ENCODE measurements around the gene PACS1.
"Not testable (repeated sequence)": the region's sequence is repeated elsewhere in the genome, so short reads cannot be mapped to it uniquely, and the experiment has no call there.

Gene PACS1

DNA sequence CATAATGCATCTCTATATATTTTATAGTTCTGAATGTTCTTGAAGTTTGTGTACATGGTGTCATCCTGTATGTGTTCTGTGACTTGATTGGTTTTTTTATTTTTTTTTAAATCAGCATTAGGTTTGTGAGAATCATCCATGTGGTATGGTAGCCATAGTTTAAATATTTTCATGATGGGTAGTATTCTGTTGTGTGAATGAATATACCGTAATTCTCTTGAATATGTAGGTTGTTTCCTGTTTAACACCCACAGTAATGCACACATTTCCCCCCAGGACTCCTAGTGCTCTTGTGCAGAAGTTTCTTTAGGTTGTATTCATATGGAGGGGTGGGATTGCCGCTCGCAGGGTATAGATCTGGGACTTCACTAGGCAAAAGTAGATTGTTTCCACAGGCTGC lies 2.0 kb downstream of the PACS1 start:
- DNase-seq (ENCODE audit: insufficient read length, low spot score) = no peak
- no peak for FAIRE-seq

GRCh38 chr11:66072518-66072917 lies 2.4 kb downstream of the PACS1 start:
- FAIRE-seq = no peak

DNA sequence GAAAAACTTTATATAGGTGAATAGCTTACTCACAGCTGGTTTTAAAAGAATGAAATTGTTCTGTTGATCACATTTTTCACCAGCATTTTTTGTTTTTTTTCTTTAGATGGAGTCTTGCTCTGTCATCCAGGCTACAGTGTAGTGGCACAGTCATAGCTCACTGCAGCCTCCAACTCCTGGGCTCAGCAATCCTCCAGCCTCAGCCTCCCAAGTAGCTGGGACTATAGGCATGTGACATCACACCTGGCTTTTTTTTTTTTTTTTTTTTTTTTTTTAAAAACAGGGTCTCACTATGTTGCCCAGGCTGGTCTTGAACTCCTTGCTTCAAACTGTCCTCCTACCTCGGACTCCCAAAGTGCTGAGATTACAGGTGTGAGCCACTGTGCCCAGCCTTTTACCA lies 3.6 kb downstream of the PACS1 start:
- no peak for FAIRE-seq
- DNase-seq (ENCODE audit: insufficient read length, low spot score) = no peak

More at GRCh38 chr11:66072518-66072917, 2.4 kb downstream of the PACS1 start:
- DNase-seq (ENCODE audit: insufficient read length, low spot score) = no peak

DNA sequence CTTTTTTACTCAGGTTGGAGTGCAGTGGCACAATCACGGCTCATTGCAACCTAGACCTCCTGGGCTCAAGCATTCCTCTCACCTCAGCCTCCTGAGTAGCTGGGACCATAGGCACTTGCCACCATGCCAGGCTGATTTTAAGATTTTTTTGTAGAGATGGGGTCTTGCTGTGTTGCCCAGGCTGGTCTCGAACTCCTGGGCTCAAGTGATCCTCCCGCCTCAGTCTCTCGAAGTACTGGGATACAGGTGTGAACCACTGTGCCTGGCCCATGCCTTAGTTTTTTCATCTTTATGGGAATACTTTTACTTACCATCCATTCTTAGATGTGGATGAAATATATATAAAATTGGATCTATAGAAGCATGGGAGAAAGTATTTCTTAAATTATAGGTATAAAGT lies 5.2 kb downstream of the PACS1 start:
- FAIRE-seq = no peak
- no peak for DNase-seq (ENCODE audit: insufficient read length, low spot score)

- no peak for DNase-seq (ENCODE audit: insufficient read length, low spot score)
- no peak for FAIRE-seq
Observed at GRCh38 chr11:66076561-66076960, 6.5 kb downstream of the PACS1 start.

DNA sequence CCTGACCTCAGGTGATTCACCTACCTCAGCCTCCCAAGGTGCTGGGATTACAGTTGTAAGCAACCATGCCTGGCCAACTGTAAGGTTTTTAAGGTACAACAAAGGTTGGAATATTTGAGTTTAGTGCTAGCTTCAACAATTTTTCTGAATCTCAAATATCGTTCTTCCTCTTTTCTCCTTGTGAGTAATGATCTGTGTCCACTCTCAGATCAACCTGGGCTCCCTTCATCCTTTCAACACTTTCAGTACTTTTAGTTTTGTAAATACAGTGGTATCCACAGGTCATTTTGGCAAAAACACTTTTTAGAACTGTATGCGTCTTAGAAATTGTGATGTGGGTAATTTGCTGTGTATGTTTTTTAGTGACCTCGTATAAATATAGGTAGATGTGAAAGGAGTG lies 7.9 kb downstream of the PACS1 start:
- DNase-seq (ENCODE audit: insufficient read length, low spot score) (no peak), FAIRE-seq (no peak)

GRCh38 chr11:66078949-66079348 lies 8.9 kb downstream of the PACS1 start:
- FAIRE-seq; DNase-seq (ENCODE audit: insufficient read length, low spot score): not testable (repeated sequence)

DNA sequence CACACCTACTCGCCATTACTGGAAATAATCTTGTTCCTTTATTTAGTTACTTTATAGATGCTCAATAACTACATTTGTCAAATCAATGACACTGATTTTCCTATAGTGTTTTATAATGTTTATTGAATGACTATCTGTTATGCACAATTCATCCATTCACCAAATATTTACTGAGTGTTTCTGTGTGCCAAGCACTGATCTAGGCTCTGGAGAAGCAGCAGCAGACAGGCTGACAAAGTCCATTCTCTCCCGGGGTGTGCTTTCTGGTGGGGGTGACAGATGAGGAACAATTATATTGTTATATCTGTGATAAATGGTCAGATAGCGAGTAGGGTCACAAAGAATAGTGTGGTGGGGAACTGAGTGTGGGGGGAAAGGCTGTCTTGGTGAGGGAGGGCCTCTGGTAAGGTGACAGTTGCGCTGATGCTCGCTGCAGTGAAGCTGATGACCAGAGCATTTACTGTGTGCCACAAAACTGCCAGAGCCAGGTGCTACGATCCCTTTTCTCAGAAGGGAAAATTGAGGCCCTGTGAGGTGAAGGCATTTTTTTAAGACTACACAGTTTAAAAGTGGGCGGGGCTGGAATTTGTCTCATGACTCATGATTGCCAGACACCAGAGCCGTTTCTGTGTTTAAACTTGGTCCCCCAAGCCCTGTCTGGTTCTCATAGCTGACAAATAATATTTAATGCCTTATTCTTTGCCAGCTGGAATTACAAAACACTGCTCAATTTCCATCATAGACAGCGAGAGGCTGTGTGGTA lies 10.2 kb downstream of the PACS1 start:
- peak; percentile 80 for DNase-seq (ENCODE audit: insufficient read length, low spot score)
- FAIRE-seq = peak; percentile 33

DNA sequence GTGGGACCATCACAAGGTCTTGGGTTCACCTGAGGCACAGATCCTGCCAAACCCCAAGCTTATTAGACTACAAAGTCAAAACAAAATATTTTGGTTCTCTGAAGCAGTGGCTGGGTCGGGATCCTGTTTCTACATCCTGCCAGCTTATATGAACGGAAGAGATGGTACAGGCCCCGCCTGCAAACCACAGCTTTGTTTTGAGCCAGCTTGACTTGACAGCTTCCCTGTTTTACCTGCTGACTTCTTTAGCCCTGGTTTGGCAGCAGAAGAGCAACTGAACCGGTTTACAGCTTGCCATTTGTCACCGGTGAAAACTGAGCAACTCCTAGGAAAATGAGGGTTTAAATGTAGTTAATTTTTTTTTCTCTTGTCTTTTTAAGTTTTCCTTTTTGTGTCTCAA lies 11.4 kb downstream of the PACS1 start:
- FAIRE-seq (peak; percentile 23), DNase-seq (ENCODE audit: insufficient read length, low spot score) (no peak)

DNA sequence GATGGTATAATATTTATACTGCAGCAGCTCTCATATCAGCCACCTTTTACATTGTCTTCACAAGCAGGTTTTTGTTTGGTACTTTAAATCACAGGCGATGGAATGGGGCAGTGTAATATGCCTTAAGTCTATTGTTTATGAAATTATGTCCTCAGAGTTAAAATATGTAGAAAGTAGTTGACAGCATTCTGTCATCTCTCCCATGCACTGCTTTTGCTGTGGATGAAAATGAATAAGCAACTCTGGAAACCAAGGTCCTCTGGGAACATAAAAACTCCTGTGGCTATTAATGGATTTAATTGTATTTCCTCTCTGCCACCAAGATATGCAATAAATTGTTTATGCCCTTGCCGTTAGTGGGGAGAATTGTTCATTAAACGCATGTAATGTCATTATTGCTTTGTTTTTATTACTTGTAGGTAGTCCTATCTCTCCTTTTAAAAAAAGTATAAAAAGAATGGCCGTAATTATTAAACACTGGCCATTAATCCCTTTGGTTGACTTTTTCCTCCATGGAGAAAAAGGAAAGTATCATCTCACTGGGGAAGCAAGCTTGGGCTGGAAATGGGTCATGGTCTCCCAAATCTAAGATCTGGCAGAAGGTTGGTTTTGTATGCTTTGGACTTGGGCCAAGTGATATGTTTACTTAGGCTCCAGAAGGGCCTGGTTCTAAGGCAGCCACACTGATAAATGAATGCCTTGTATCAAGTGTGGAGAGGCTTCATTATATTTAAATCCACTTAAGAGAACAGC lies 13.1 kb downstream of the PACS1 start:
- no peak for DNase-seq (ENCODE audit: insufficient read length, low spot score)
- FAIRE-seq = no peak

DNA sequence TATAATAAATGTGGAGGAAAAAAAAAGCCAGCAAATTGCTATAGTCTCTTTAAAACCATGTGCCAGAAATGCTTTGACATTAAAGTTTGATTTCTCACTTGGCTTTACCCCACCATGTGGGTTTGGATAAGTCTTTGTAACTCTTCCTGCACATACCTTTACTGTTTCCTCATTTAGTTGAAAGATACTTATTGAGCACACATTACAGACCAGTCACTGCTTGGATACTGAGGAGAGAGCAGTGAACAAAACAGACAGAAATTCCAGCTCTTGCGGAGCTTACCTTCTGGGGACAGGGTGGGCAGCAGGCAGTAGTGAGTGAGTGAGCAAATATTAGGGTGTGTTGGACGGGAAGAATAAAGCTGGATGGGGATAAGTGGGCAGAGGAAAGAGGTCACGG lies 13.7 kb downstream of the PACS1 start:
- no peak for DNase-seq (ENCODE audit: insufficient read length, low spot score)
- no peak for FAIRE-seq

DNA sequence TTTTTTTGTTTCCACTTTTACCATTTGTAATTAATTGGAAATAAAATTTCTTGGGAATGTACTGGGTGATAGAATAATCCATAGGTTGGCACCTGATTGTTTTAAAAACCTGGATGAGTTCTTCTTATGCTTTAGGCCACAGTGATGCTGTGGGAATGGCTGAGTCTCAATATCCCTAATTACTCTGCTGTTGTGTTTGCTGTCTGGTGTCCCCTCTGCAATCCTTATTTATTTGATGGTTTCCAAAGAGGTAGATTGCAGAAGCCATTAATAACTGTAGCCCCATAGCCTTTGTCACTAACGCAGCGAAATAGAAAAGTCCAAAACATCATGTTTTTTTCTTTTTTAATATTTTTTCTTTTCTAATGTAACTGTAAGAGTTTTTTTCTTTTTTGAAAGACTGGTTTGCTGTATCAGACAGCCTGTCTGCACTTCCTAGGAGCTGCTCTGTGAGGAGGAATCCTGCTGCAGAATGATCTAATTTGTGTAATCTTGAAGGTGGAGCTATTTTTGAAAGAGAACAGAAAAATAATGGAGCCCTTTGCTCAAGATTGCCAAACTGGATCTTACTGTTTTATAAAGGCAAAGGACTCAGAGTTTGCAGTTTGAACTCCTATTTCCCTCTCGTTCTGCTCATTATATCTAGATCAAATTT lies 14.9 kb downstream of the PACS1 start:
- FAIRE-seq = no peak
- no peak for DNase-seq (ENCODE audit: insufficient read length, low spot score)

DNA sequence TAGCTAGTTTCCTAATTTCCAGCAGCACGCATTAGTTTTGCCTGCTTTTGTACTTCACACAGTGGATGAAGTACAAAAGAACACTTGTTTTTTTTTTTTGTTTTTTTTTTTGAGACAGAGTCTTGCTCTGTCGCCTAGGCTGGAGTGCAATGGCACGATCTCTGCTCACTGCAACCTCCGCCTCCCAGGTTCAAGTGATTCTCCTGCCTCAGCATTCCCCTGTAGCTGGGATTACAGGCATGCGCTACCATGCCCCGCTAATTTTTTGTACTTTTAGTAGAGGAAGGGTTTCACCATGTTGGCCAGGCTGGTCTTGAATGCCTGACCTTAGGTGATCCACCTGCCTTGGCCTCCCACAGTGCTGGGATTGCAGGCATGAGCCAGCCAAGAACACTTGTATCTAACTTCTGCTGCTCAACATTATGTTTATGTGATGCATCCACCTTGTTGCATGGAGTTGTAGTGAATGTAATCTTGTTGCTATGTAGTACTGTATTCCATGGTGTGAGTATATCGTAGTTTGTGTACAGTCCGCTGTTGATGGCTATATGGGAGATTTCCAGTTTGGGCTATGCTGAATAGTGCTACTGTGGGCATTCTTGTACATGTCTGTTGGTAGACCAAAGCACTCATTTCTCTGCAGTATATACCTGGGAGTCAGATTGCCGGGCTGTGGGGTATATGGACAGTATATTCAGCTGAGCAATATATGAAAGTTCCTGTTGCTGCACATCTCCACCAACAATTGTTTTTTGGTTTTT lies 17.3 kb downstream of the PACS1 start:
- FAIRE-seq = peak; percentile 96
- DNase-seq (ENCODE audit: insufficient read length, low spot score) = no peak

- peak; percentile 4 for FAIRE-seq
- DNase-seq (ENCODE audit: insufficient read length, low spot score) = no peak
Observed at GRCh38 chr11:66089067-66089466, 19.0 kb downstream of the PACS1 start.

- DNase-seq (ENCODE audit: insufficient read length, low spot score) (no peak), FAIRE-seq (peak; percentile 74)
Observed at GRCh38 chr11:66090288-66090687, 20.2 kb downstream of the PACS1 start.

DNA sequence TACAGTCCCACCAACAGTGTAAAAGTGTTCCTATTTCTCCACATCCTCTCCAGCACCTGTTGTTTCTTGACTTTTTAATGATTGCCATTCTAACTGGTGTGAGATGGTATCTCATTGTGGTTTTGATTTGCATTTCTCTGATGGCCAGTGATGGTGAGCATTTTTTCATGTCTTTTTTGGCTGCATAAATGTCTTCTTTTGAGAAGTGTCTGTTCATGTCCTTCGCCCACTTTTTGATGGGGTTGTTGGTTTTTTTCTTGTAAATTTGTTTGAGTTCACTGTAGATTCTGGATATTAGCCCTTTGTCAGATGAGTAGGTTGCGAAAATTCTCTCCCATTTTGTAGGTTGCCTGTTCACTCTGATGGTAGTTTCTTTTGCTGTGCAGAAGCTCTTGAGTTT lies 22.1 kb downstream of the PACS1 start:
- DNase-seq (ENCODE audit: insufficient read length, low spot score); FAIRE-seq: not testable (repeated sequence)

GRCh38 chr11:66099746-66100145 lies 29.7 kb downstream of the PACS1 start:
- not testable (repeated sequence) for FAIRE-seq; DNase-seq (ENCODE audit: insufficient read length, low spot score)

DNA sequence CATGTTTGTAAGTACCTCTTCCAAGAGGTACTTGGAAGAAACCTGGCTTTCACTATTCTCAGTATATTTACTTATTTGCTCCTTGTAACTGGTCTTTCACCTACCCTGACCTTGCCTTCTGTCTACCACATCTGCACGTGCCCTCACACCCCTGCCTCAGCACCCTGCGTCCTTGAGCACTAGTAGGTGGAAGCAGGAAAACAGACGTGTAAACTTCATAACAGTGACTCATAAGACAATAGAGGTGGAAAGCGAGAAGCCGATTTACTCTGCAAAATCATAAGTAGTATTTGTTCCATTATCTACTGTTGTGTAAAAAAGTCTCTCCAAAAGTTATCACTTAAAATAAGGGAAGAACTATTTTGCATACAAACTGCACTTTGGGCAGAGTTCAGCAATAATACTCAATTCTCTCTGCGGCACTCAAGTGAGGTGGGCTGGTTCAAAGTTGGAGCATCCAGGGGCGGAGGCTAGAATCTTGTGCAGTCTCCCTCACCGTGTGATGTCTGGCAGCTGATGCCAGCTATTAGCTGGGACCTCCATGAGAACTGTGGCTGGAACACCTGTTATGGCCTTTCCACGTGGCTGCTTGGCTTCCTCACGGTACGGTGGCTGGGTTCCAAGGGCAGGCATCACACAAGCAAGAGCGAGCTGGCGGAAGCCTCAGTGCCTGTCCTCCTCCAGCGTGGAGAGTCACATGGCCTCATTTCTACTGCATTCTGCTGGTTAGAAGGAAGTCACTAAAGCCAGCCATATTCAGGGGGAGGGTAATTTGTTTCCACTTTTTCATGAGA lies 30.4 kb downstream of the PACS1 start:
- DNase-seq (ENCODE audit: insufficient read length, low spot score) (no peak), FAIRE-seq (peak; percentile 71)

GRCh38 chr11:66101066-66101464 lies 31.0 kb downstream of the PACS1 start:
- FAIRE-seq (no peak), DNase-seq (ENCODE audit: insufficient read length, low spot score) (no peak)

GRCh38 chr11:66104057-66104638 lies 34.1 kb downstream of the PACS1 start:
- DNase-seq (ENCODE audit: insufficient read length, low spot score) = no peak
- no peak for FAIRE-seq
